T-cell (primary cell): ENCODE measurements around the gene LIN54. TPM values are rescaled to one million over a fixed set of nuclear protein-coding genes. Genes with fewer than 3 reads are reported as not detected.

Experiments used
- ATAC-seq, 4 experiments: fragments of 200-7000 bp in 3 of 4; fragments of 150-1000 bp in 1 of 4; cut with Tn5 transposase; replicated peaks in 1 of 4; 1 replicate in 3 of 4; 2 replicates in 1 of 4; pipeline ENCODE4 v1.10.0; 2021; ENCODE audit warnings: moderate library complexity in 3 of 4, mild to moderate bottlenecking in 2 of 4, moderate number of reproducible peaks in 1 of 4
- CTCF ChIA-PET, 2 donors: fragments of 300-600 bp; sonication (Branson Sonifier 250); formaldehyde crosslinking; loops; one replicate each; lab custom pipeline; 2022; ENCODE audit warnings: antibody characterized with exemption in 2 of 2; lab: Charles Lee
- POLR2A ChIA-PET, 2 donors: fragments of 300-600 bp; sonication (Branson Sonifier 250); formaldehyde crosslinking; loops; one replicate each; lab custom pipeline; 2022; ENCODE audit warnings: antibody characterized with exemption in 2 of 2; lab: Charles Lee
- DNase-seq, 35 experiments: peaks; one replicate each; pipeline versions ENCODE4 v3.0.0 to v3.0.0-alpha.2; 2013 to 2023
- H3K27ac ChIP-seq: one replicate; pipeline ENCODE4 v1.5.1; 2013; ENCODE audit warnings: low read length
- H3K27me3 ChIP-seq, 2 experiments: replicated peaks in 1 of 2; 1 replicate in 1 of 2; 2 replicates in 1 of 2; pipeline versions ENCODE4 v1.6.1 to v1.7.0; 2013; ENCODE audit warnings: low read length in 1 of 2, mixed read lengths in 1 of 2; ENCODE audit not compliant: control insufficient read depth in 2 of 2, insufficient read depth in 2 of 2; ENCODE audit errors: extremely low read depth in 1 of 2
- H3K36me3 ChIP-seq, 2 donors: 1 replicate in 1 of 2; 2 replicates in 1 of 2; pipeline versions ENCODE4 v1.6.1 to v1.7.0; 2013; ENCODE audit warnings: low read length in 1 of 2; ENCODE audit not compliant: control insufficient read depth in 2 of 2, insufficient read depth in 1 of 2; ENCODE audit errors: extremely low read depth in 1 of 2
- H3K4me1 ChIP-seq, 2 experiments: 1 replicate in 1 of 2; 2 replicates in 1 of 2; pipeline versions ENCODE4 v1.6.1 to v1.7.0; 2013; ENCODE audit warnings: low read length in 2 of 2, mixed read lengths in 1 of 2; ENCODE audit not compliant: insufficient read depth in 2 of 2, control insufficient read depth in 1 of 2; ENCODE audit errors: extremely low read depth in 1 of 2
- H3K4me3 ChIP-seq, 2 donors: 1 replicate in 1 of 2; 2 replicates in 1 of 2; pipeline versions ENCODE4 v1.5.1 to v1.7.0; 2013; ENCODE audit warnings: mild to moderate bottlenecking in 2 of 2, low read length in 1 of 2, moderate library complexity in 1 of 2; ENCODE audit not compliant: control insufficient read depth in 1 of 2; ENCODE audit errors: extremely low read depth in 1 of 2
- H3K9me3 ChIP-seq: 2 replicates; pipeline ENCODE4 v1.7.0; 2013
- H3K27ac Mint-ChIP-seq, 2 donors: one replicate each; pipeline ENCODE4 v1.8.0; 2020 to 2021; ENCODE audit warnings: mild to moderate bottlenecking in 2 of 2, mixed read lengths in 2 of 2
- H3K27me3 Mint-ChIP-seq, 2 donors: one replicate each; pipeline ENCODE4 v1.8.0; 2021 to 2022; ENCODE audit warnings: mixed read lengths in 2 of 2
- H3K36me3 Mint-ChIP-seq: one replicate; pipeline ENCODE4 v1.8.0; 2021; ENCODE audit warnings: mixed read lengths
- H3K4me1 Mint-ChIP-seq, 3 donors: one replicate each; pipeline ENCODE4 v1.8.0; 2020 to 2022; ENCODE audit warnings: mixed read lengths in 3 of 3, mild to moderate bottlenecking in 1 of 3
- H3K4me3 Mint-ChIP-seq, 3 donors: one replicate each; pipeline ENCODE4 v1.8.0; 2020 to 2022; ENCODE audit warnings: mild to moderate bottlenecking in 3 of 3, mixed read lengths in 3 of 3, moderate library complexity in 3 of 3
- H3K9me3 Mint-ChIP-seq, 3 donors: one replicate each; pipeline ENCODE4 v1.8.0; 2020 to 2022; ENCODE audit warnings: mixed read lengths in 3 of 3
- WGBS: methylation state at CpG from one replicate; pipeline ENCODE4 v1.1.5; 2013; ENCODE audit warnings: missing lambda C conversion rate; ENCODE audit not compliant: insufficient coverage; 5-methylcytosine and 5-hydroxymethylcytosine counted together
- total RNA-seq, 35 experiments: library from RNA in 6 of 35; stranded (reverse) in 6 of 35; fragments of 120-200 nt in 1 of 35; gene quantifications; one replicate each; pipeline versions ENCODE4 v1.2.1 to v1.2.4 and lab custom pipeline; 2013 to 2026

The LIN54 gene
- total RNA-seq, 5 donors from 2014 or later (not counting 1 experiment from before 2014, with no cell fraction given), result 15.1 to 17.9 (median 16.8) TPM

DNA sequence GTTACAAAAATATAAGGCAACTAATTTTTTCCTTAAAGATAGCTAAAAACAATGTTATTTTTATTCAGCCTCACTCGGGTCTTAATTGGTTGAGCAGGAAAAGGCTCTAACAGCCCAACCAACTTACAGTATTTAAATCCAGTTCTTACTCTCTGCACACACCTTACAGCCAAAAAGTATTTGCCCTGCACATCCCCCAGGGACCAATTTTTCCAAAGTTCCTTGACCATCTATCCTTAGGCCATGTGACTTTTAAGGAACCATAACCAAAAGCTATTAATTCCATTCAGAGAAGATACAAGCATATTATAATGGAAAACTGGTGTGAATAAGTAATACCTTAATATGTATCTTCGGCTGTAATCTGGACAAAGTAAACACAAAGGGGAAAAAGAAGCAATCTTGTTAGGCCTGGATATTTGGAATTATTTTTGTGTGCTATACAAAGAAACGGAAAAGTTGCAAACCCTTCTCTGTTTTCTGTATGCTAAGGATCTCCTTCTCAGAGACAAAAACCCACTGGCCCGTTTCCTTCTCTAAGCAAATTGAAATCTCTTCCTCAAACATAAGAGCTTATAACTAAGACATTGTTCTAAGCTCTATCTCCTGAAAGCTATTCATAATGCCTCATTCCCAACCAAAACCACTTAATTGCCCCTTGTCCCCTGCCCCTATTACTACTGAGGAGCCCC, 111.1 kb downstream of the LIN54 start:
- peaks cover 3 to 24% of the 10 kb centered on the region in 2 experiments for H3K4me1 ChIP-seq
- peak in 1 of 35 experiments; percentile 16 for DNase-seq
- peak overlapping the region; percentile 91 for H3K27ac ChIP-seq
- H3K4me3 ChIP-seq, result peak overlapping the region; percentile 77 to 85
- ATAC-seq, result no peak
- H3K4me1 Mint-ChIP-seq, result peaks cover 11 to 18% (median 14%) of the 10 kb centered on the region in 3 donors
- H3K9me3 Mint-ChIP-seq, result no peaks in the 10 kb centered on the region
- H3K27ac Mint-ChIP-seq, result no peak overlapping the region
- ChIA-PET POLR2A (interaction anchor here (0.5 to 2.3 kb wide), 9 partner anchors 10 to 555 kb away, joined by 3 to 20 read pairs (median 8); partner anchors contain the start of genes COPS4 (in 1 of the 2) and LIN54 (in 1 of the 2)), CTCF (interaction anchor here (0.6 to 2.5 kb wide), 15 partner anchors 8 to 525 kb away, joined by 3 to 23 read pairs (median 5); partner anchors contain the start of genes COPS4 (in 1 of the 2), COQ2 (in 1 of the 2), HNRNPD (in 1 of the 2) and LIN54 (in 1 of the 2))
- H3K9me3 ChIP-seq, result no peaks in the 10 kb centered on the region
- peaks cover 12% of the 10 kb centered on the region for H3K36me3 Mint-ChIP-seq
- no peaks in the 10 kb centered on the region for H3K27me3 ChIP-seq
- peaks cover 0 to 11% of the 10 kb centered on the region in 2 donors for H3K36me3 ChIP-seq
- no peak overlapping the region for H3K4me3 Mint-ChIP-seq
- 0% methylated on average over 2 of the region's 4 CpGs for WGBS
- H3K27me3 Mint-ChIP-seq, result no peaks in the 10 kb centered on the region

GRCh38 chr4:82898322-82899243, 112.0 kb downstream of the LIN54 start:
- CTCF ChIA-PET, result interaction anchor here in 1 of 2 donors (0.5 to 2.5 kb wide), 7 partner anchors 9 to 227 kb away, joined by 3 to 23 read pairs (median 6); partner anchors contain the start of genes COPS4 and LIN54
- no peaks in the 10 kb centered on the region for H3K9me3 Mint-ChIP-seq
- POLR2A ChIA-PET, result interaction anchor here (0.6 to 2.3 kb wide), 3 partner anchors 108 to 136 kb away, joined by 5 to 20 read pairs (median 12); partner anchors contain the start of genes COPS4 (in 1 of the 2) and LIN54 (in 1 of the 2)
- H3K27me3 ChIP-seq, result no peaks in the 10 kb centered on the region
- no peaks in the 10 kb centered on the region for H3K9me3 ChIP-seq
- H3K36me3 ChIP-seq, result peaks cover 3 to 20% of the 10 kb centered on the region in 2 donors
- H3K4me1 Mint-ChIP-seq, result peaks cover 11 to 16% (median 11%) of the 10 kb centered on the region in 3 donors
- peak overlapping the region; percentile 91 for H3K27ac ChIP-seq
- ATAC-seq, result no peak
- WGBS, result no CpG with 5 or more reads among the region's 7 CpGs
- no peak overlapping the region for H3K4me3 Mint-ChIP-seq
- H3K4me3 ChIP-seq, result peak overlapping the region in 1 of 2 donors; percentile 17
- DNase-seq, result peak in 7 of 35 experiments; percentile 4 to 53 (median 9)
- no peaks in the 10 kb centered on the region for H3K27me3 Mint-ChIP-seq
- H3K36me3 Mint-ChIP-seq, result peaks cover 20% of the 10 kb centered on the region
- peaks cover 3 to 24% of the 10 kb centered on the region in 2 experiments for H3K4me1 ChIP-seq
- no peak overlapping the region for H3K27ac Mint-ChIP-seq

DNA sequence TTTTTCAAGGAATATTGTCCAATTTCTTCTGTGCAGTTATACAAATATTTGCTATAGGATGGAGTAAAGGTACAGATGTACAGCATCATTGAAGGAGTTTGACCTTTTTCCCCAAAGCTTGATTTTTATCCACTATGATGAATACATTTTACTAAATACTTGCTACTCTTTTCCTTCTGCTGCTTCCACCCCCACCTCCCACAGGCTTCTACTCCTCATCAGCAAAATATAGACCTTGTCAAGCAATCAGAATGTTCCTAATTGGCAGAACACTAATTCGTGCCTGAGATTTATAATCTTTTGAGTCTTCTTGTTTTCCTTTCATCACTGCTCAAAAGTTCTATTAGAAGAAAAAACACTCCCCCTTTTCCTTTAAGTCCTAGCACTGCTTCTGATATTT, 113.9 kb downstream of the LIN54 start:
- Mint-ChIP-seq H3K4me1 (peaks cover 17 to 20% (median 19%) of the 10 kb centered on the region in 3 donors), H3K9me3 (no peaks in the 10 kb centered on the region), H3K27me3 (no peaks in the 10 kb centered on the region), H3K4me3 (no peak overlapping the region), H3K27ac (peak overlapping the region in 1 of 2 donors; percentile 59), H3K36me3 (peaks cover 22% of the 10 kb centered on the region)
- Histone ChIP-seq H3K36me3 (peaks cover 3 to 20% of the 10 kb centered on the region in 2 donors), H3K4me1 (peaks cover 5 to 27% of the 10 kb centered on the region in 2 experiments), H3K9me3 (no peaks in the 10 kb centered on the region), H3K27ac (no peak overlapping the region), H3K27me3 (no peaks in the 10 kb centered on the region), H3K4me3 (no peak overlapping the region)
- no CpG with 5 or more reads among the region's 1 CpG for WGBS
- ChIA-PET POLR2A (interaction anchor here in 1 of 2 donors (0.7 kb wide), 1 partner anchor 558 kb away, joined by 3 read pairs; no protein-coding TSS in a partner anchor), CTCF (interaction anchor here in 1 of 2 donors (1.5 kb wide), 2 partner anchors 45 to 467 kb away, joined by 5 to 8 read pairs; no protein-coding TSS in a partner anchor)
- ATAC-seq (no peak), DNase-seq (no peak)

GRCh38 chr4:82893942-82894341, 116.7 kb downstream of the LIN54 start:
- no peaks in the 10 kb centered on the region for H3K9me3 Mint-ChIP-seq
- ChIA-PET POLR2A (interaction anchor here in 1 of 2 donors (0.5 kb wide), 1 partner anchor 563 kb away, joined by 4 read pairs; no protein-coding TSS in a partner anchor), CTCF (interaction anchor here in 1 of 2 donors (0.8 kb wide), 1 partner anchor 10 kb away, joined by 3 read pairs; no protein-coding TSS in a partner anchor)
- H3K36me3 Mint-ChIP-seq, result peaks cover 22% of the 10 kb centered on the region
- 100% methylated on average over 2 of the region's 3 CpGs for WGBS
- no peak for ATAC-seq
- Histone ChIP-seq H3K27ac (no peak overlapping the region), H3K36me3 (peaks cover 3 to 20% of the 10 kb centered on the region in 2 donors), H3K27me3 (no peaks in the 10 kb centered on the region), H3K9me3 (no peaks in the 10 kb centered on the region), H3K4me3 (no peak overlapping the region), H3K4me1 (peaks cover 13 to 23% of the 10 kb centered on the region in 2 experiments)
- no peak for DNase-seq
- peaks cover 32 to 38% (median 34%) of the 10 kb centered on the region in 3 donors for H3K4me1 Mint-ChIP-seq
- H3K27me3 Mint-ChIP-seq, result no peaks in the 10 kb centered on the region
- no peak overlapping the region for H3K27ac Mint-ChIP-seq
- H3K4me3 Mint-ChIP-seq, result no peak overlapping the region

GRCh38 chr4:82892467-82892802, 118.2 kb downstream of the LIN54 start:
- no peaks in the 10 kb centered on the region for H3K9me3 Mint-ChIP-seq
- CTCF ChIA-PET, result interaction anchor here (0.6 to 1.9 kb wide), 3 partner anchors 8 to 449 kb away, joined by 3 to 8 read pairs (median 6); partner anchors contain the start of gene THAP9 (in 1 of the 2)

More at GRCh38 chr4:82892467-82892802, 118.2 kb downstream of the LIN54 start:
- POLR2A ChIA-PET, result no interaction called here
- DNase-seq (no peak), ATAC-seq (no peak)
- no peak overlapping the region for H3K4me3 ChIP-seq
- H3K36me3 Mint-ChIP-seq, result peaks cover 22% of the 10 kb centered on the region
- peaks cover 38 to 45% (median 40%) of the 10 kb centered on the region in 3 donors for H3K4me1 Mint-ChIP-seq
- no CpG with 5 or more reads among the region's 1 CpG for WGBS
- H3K27me3 Mint-ChIP-seq, result no peaks in the 10 kb centered on the region
- peak overlapping the region; percentile 47 to 90 (median 88) for H3K4me3 Mint-ChIP-seq
- H3K27me3 ChIP-seq, result no peaks in the 10 kb centered on the region
- H3K9me3 ChIP-seq, result no peaks in the 10 kb centered on the region
- no peak overlapping the region for H3K27ac ChIP-seq
- peaks cover 3 to 18% of the 10 kb centered on the region in 2 donors for H3K36me3 ChIP-seq
- peak overlapping the region; percentile 46 to 97 for H3K27ac Mint-ChIP-seq
- peaks cover 14 to 18% of the 10 kb centered on the region in 2 experiments for H3K4me1 ChIP-seq
